BJ (cell line): ENCODE data around the gene PPIC. TPM values are rescaled to one million over a fixed set of nuclear protein-coding genes. Genes with fewer than 3 reads are reported as not detected.

Experiments used
- CTCF ChIA-PET: fragments of 350-600 bp; formaldehyde crosslinking; extraction: SDS; loops from one replicate; lab custom pipeline; 2021; ENCODE audit warnings: antibody characterized with exemption, inconsistent platforms; lab: Yijun Ruan, JAX
- POLR2A ChIA-PET: fragments of 300-600 bp; sonication (Branson Sonifier 250); formaldehyde crosslinking; extraction: SDS; loops from one replicate; lab custom pipeline; 2021; ENCODE audit warnings: antibody characterized with exemption; lab: Charles Lee
- DNase-seq: peaks from one replicate; pipeline ENCODE4 v3.0.0-alpha.2; 2011; ENCODE audit warnings: low read depth
- H3K27me3 ChIP-seq: 2 replicates; pipeline ENCODE4 v1.6.0; 2011; ENCODE audit warnings: low read length; ENCODE audit not compliant: control insufficient read depth, insufficient read depth
- H3K36me3 ChIP-seq: 2 replicates; pipeline ENCODE4 v1.5.1; 2011; ENCODE audit warnings: low read length; ENCODE audit not compliant: control insufficient read depth, insufficient read depth
- H3K4me3 ChIP-seq: 2 replicates; pipeline ENCODE4 v1.5.1; 2011; ENCODE audit warnings: low read depth, mild to moderate bottlenecking, control low read depth, low read length
- polyA plus RNA-seq: library from polyadenylated mRNA; depleted of rRNA; stranded (reverse); fragments of >200 nt; gene quantifications from 2 replicates; pipeline ENCODE4 v1.2.3, GENCODE V29; 2011
- TF ChIP-seq, protein P1 (sequence below): IDR thresholded peaks from 2 replicates; pipeline ENCODE4 v1.5.1; 2011; ENCODE audit warnings: low read depth, mild to moderate bottlenecking, control low read depth, inconsistent platforms, low read length, moderate library complexity; ENCODE audit not compliant: insufficient read depth

The PPIC gene
- polyA plus RNA-seq, 1 experiment: 62.3 TPM

GRCh38 chr5:123014689-123015088 is 21.8 kb downstream of the PPIC start:
- DNase-seq: no peak
- no peaks in the 10 kb centered on the region for H3K27me3 ChIP-seq
- H3K36me3 ChIP-seq: no peaks in the 10 kb centered on the region
- POLR2A ChIA-PET: no interaction called here
- H3K4me3 ChIP-seq: no peak overlapping the region
- CTCF ChIA-PET: interaction anchor here (1.4 kb wide), 1 partner anchor 26 kb away, joined by 3 read pairs; no protein-coding TSS in a partner anchor
- TF ChIP-seq, protein P1, sequence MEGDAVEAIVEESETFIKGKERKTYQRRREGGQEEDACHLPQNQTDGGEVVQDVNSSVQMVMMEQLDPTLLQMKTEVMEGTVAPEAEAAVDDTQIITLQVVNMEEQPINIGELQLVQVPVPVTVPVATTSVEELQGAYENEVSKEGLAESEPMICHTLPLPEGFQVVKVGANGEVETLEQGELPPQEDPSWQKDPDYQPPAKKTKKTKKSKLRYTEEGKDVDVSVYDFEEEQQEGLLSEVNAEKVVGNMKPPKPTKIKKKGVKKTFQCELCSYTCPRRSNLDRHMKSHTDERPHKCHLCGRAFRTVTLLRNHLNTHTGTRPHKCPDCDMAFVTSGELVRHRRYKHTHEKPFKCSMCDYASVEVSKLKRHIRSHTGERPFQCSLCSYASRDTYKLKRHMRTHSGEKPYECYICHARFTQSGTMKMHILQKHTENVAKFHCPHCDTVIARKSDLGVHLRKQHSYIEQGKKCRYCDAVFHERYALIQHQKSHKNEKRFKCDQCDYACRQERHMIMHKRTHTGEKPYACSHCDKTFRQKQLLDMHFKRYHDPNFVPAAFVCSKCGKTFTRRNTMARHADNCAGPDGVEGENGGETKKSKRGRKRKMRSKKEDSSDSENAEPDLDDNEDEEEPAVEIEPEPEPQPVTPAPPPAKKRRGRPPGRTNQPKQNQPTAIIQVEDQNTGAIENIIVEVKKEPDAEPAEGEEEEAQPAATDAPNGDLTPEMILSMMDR: no peak

- no peaks in the 10 kb centered on the region for H3K27me3 ChIP-seq
- no peak for DNase-seq
- 0 out of 2 replicates have a peak, but pooled peaks cover 1% of the 10 kb centered on the region for H3K36me3 ChIP-seq
- TF ChIP-seq, protein P1: no peak
- POLR2A ChIA-PET: no interaction called here
- H3K4me3 ChIP-seq: no peak overlapping the region
- CTCF ChIA-PET: no interaction called here
Measured at GRCh38 chr5:123012321-123012720, 24.2 kb downstream of the PPIC start.

GRCh38 chr5:123007754-123008153 is 28.8 kb downstream of the PPIC start:
- ChIA-PET CTCF (no interaction called here), POLR2A (no interaction called here)
- Histone ChIP-seq H3K36me3 (peaks cover 7% of the 10 kb centered on the region; the same call in 1 of the 2 replicates), H3K4me3 (no peak overlapping the region), H3K27me3 (no peaks in the 10 kb centered on the region)
- TF ChIP-seq, protein P1: no peak
- DNase-seq: no peak

DNA sequence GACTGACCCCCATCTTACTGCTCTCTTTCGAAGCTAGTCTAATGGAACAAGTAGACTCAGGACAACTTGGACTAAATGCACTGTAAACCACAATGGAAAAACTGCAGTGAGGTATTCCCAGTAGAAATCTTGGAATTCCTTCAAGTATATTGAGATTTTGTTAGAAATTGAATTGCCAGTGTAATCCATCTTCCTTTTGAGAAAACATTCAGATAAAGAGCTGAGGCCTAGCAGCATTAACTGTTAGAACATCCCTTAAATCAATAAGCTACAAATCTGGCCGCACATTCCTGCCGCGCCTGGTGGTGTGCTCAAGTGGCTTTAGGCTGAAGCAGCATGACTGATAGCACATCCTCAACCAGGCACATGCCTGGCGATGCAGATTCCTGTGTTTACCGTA is 29.3 kb downstream of the PPIC start:
- no peak overlapping the region for H3K4me3 ChIP-seq
- peaks cover 7% of the 10 kb centered on the region; the same call in 1 of the 2 replicates for H3K36me3 ChIP-seq
- TF ChIP-seq, protein P1: no peak
- no peak for DNase-seq
- no peaks in the 10 kb centered on the region for H3K27me3 ChIP-seq
- POLR2A ChIA-PET: no interaction called here
- CTCF ChIA-PET: no interaction called here

DNA sequence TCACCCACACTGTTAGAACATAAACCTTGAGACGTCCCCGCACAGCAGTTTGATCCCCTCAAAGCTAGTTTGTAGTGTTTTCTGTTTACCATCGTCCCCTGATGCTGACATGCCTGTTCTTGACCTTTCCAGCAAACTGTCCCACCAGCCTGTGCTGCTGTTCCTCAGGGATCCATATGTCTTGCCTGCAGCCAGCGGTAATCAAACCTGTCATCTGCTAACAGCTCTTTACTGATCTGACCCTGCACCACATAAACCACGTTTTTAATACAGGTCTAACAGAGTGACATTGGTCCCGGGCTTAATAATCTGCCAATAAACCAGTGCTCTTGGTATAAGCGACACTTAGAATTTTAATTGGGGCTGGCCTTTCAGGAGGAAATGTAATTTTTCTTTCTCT is 34.7 kb downstream of the PPIC start:
- ChIA-PET POLR2A (no interaction called here), CTCF (no interaction called here)
- H3K4me3 ChIP-seq: no peak overlapping the region
- DNase-seq: no peak
- TF ChIP-seq, protein P1: no peak
- H3K36me3 ChIP-seq: peaks cover 6% of the 10 kb centered on the region; the same call in 1 of the 2 replicates
- no peaks in the 10 kb centered on the region for H3K27me3 ChIP-seq
